GM19468 (cell line): ENCODE measurements around the gene LYRM2.

ENCODE experiments used
- ATAC-seq: cut with Tn5 transposase; IDR thresholded peaks from one replicate; pipeline ENCODE4 v1.9.1; 2021; ENCODE audit warnings: mild to moderate bottlenecking, moderate library complexity, moderate number of reproducible peaks; ENCODE audit not compliant: unreplicated experiment; ENCODE audit errors: extremely low read depth

The LYRM2 gene

GRCh38 chr6:89564752-89565427 lies 73.7 kb downstream of the LYRM2 start:
- no peak for ATAC-seq

DNA sequence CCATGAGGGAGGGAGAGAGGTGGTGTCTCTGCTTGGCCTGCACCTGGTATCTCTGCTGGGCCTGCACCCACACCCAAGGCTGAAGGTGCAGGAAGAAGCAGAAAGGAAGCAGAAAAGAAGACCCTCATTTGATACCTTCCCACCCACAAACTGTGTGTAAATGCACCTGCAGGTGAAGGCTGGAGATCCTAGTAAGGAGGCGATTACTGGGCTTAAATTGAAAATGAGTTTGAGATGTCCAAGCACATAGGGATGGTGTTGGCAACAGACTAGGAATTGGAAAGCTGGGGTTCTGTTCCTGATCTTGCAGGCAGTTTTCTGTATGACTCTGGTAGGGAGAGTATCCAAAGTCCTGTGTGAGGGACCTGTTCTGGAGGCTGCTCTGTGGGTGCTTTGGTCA lies 74.7 kb downstream of the LYRM2 start:
- ATAC-seq = no peak

DNA sequence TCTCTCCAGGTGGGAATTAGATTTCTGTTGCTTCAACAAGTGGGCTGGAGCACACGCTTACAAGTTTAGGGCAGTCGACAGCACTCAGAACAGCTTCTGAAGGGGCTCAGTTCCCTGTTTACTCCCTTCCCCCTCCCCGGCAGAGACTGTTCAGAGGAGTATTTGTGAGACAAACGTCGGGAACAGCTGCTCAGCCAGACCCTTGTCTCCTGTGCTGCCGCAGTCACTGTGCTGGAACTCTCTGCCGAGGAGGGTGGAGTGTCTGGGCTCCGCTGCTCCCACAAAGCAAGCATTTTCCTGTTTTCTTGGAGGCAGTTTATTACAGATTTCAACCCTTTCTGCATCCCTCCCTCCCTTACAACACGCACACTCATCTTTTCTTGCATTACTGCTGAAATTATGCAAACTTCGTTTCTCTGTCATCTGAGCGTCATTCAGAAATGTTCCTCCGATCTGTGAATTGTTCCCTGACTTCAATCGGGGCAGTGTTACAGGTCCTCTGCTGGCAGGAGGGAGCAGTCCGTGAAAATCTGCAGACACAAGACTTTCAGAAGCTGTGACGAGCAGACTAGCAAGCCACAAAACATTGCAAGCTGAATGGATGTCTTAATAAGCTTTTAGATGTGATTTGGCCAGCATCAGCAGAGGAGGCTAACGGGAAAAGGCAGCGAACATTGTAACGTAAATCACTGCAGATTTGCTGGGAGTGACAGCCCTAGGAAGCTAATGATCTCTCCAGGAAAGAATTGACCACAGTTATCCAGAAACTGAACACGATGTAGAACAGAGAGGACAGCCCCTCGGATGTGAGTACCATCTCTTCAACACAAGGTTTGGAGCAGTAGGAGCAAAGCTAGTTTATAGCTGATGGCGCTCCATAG lies 76.2 kb downstream of the LYRM2 start:
- ATAC-seq = no peak

DNA sequence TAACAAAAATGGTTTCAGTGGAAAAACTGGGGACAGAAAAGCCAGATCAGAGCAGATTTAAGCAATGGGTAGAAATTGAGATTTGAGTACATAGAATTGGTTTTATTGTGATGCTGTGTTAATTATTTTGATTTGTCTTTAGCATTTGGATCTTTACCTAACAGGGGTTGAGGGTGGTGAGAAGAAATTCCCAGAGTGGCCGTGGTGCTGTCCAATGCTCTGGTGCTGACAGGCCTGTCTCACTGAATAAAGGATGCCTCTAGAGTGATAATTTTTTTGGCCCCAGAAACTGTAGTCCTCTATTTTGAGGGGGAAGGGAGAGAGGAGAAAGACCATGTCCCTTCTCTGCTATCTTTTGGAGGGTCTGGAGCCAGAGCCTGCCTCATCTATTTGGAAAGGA lies 79.1 kb downstream of the LYRM2 start:
- no peak for ATAC-seq

DNA sequence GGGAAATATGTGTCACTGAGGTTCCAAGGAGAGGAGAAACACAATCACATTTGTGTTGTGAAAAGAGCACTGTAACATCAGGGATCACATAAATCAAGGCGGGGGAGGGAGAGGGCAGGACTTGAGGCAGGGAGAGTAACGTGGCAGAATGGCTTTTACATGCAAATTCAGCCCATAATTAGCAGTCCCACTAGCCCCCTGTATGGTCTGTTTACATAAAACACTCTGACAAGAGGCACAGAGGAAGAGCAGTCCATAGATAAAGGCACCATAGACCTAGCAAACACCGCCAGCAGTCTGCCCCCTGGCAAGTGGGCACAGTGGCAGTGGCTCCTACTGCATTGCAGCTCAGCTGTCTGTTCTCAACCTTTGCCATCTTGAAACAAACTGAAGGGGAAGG lies 82.7 kb downstream of the LYRM2 start:
- no peak for ATAC-seq

DNA sequence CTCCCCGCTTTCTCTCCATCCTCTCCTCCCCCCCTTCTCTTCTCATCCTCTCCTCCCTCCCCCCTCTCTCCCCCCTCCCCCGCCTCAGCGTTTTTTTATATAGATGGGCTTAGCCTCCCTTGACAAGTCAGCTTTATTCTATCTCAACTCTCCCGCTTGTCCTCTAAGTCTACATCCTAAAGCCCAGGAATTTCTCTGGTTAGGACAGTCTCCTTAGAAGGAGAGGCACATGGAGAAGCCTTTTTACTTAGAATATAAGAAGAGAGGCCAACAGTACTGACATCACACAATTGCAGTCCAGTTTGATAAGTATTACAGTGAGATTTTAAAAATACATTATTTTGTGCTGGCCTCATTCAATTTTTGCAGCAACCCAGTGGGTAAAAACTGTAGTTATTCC lies 83.5 kb downstream of the LYRM2 start:
- no peak for ATAC-seq

DNA sequence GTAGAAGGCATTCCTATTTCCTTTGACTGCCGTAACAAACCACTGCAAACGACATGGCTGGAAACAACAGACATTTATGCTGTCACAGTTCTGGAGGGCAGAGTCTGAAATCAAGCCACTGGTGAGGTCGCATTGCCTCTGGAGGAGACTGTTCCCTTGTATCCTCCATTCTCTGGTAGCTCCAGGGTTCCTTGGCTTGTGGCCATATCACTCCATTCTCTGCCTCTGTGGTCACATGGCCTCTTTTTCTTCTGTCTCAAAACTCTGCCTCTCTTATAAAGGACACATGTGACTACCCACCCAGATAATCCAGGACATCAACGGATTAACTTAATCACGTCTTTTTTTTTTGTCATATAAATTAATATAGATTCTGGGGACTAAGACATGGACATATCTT lies 84.4 kb downstream of the LYRM2 start:
- no peak for ATAC-seq

GRCh38 chr6:89553431-89553830 lies 85.1 kb downstream of the LYRM2 start:
- ATAC-seq = no peak

DNA sequence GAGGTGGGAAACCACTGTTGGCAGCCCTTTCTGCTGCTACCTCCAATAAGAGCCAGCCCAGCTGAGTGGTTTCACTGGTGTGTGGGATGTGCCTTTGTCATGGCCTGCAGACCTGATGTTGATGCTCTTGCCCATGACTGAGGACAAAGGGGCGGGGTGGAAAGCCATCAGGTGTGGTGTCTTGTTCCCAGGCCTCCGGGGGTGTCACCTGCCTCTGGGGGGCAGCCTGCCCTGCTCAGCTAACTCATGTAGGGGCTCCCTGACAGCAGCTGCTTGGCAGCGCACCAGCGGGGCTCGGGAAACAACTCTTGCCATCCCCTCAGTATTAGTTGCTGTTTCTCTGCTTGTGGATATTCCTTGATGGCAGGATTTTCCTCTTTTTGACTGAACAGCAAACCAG lies 91.3 kb downstream of the LYRM2 start:
- no peak for ATAC-seq

DNA sequence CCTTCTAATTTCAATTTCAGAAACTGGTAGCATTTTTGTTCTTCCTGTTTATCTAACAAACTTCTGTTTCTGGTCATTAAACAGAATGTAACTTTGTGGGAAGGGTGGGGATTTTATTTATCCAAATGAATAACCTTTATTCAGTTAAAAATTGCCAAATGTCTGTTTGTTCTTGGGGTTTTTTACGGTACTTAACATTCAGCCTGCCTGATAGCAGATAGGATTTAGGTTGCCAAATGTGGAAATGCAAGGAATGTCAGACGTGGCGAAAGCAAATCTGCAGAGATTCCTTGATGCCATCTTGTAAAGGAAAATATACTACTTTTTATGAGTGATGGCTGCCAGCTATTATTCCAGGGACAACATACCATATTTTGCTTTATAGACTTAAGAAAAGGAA lies 95.7 kb downstream of the LYRM2 start:
- no peak for ATAC-seq

DNA sequence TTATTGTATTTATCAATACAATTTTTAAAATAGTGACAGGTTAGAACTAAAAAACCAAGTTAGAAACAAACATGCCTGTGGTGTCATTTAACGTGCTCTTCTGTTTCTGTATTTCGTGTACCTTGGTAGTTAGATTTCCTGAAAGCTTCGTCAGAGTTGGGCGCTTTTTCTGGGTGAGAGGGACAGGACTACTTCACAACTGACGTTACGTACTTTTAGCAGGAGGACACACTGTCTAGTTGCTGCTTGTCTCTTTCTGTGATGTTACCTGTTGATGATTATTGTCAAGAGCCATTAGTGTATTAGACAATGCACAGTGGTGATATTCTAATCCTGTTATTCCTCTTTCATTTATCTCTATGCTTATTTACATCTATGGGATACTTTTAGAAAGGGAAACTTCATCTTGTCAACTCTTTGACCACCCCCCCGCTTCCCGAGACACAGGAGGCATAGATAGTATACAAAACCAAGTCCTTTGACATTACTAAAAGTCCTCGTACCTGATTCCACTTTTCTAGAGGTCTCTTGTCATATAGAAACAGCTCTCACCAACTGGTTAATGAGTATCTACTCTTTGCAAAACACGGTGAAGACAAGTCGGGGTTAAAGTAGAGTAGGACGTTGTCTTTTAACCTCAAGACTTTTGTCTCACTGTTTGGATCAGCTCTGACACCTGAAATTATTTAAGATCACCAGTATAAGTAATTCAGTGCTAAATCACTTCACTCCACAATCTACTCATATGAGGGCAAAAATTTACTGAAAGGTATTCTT lies 96.3 kb downstream of the LYRM2 start:
- no peak for ATAC-seq

- ATAC-seq = no peak
Measured at GRCh38 chr6:89539779-89540178, 98.8 kb downstream of the LYRM2 start.

GRCh38 chr6:89536231-89536630 lies 102.3 kb downstream of the LYRM2 start:
- no peak for ATAC-seq

GRCh38 chr6:89530982-89531381 lies 107.6 kb downstream of the LYRM2 start:
- ATAC-seq = no peak

GRCh38 chr6:89528866-89529265 lies 109.7 kb downstream of the LYRM2 start:
- ATAC-seq = no peak

GRCh38 chr6:89527634-89528033 lies 110.9 kb downstream of the LYRM2 start:
- no peak for ATAC-seq

- ATAC-seq = no peak
Measured at GRCh38 chr6:89526563-89526869, 112.0 kb downstream of the LYRM2 start.

DNA sequence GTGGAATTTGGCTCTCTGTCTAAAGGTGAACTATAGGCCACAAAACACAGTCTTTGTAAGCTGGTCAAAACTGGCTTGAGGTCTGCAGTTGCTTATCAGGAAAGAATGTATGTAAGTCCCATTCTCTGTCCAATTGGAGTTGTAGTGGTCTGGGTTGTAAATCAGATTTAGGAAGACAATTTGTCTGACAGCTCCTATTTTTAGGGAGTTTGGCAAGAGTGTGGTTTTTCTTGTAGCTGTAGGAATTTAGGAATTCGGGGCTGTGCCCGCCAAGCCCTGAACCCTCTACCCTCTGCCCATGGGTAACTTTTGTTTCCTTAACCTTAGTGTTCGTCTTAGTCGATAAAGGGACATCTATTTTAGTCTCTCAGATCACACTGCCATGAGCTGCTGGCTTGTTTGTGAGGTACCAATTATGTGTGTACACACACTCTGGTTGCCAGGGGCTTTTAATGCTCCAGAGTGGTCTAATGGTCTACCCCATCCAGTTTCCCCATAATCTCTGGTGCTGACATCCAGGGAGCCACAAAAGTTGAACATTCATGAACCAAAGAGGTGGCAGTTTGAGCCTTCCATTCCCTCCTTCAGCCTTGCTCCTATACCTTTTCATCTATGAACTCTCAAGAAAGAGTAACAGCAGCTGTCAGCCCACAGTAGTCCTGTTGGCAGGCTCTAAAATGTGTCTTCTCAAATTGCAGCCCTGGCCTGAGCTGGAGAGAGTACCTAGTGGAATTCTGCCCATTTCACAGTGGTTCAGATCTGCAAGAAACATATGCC lies 112.6 kb downstream of the LYRM2 start:
- ATAC-seq = no peak

- ATAC-seq = no peak
Measured at GRCh38 chr6:89522778-89523177, 115.8 kb downstream of the LYRM2 start.

DNA sequence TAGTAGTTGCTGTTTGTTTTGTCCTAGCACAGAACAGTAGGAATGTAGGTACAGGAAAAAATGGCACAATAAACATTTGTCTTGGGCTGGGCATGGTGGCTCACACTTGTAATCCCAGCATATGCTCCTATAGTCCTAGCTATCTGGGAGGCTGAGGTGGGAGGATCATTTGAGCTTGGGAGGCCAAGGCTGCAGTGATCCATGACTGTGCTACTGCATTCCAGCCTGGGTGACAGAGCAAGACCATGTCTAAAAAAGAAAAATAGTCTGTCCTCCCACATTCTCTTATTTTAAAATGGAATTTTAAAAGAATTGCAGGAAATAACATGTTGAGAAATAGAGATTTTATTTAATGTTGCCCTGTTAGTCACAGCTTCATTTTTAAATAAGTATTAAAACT lies 117.8 kb downstream of the LYRM2 start:
- no peak for ATAC-seq
